CD4-positive, alpha-beta T cell treated with Interleukin-2 at 100 ng/mL for 4 hours (primary cell): ENCODE measurements around the gene CFAP92.
A peak's percentile ranks its signal among the peaks of the same experiment; 100 is the strongest.

ENCODE experiments used
- DNase-seq: peaks from one replicate; pipeline ENCODE4 v3.0.0-alpha.2; 2020; ENCODE audit warnings: low spot score

CFAP92 gene

DNA sequence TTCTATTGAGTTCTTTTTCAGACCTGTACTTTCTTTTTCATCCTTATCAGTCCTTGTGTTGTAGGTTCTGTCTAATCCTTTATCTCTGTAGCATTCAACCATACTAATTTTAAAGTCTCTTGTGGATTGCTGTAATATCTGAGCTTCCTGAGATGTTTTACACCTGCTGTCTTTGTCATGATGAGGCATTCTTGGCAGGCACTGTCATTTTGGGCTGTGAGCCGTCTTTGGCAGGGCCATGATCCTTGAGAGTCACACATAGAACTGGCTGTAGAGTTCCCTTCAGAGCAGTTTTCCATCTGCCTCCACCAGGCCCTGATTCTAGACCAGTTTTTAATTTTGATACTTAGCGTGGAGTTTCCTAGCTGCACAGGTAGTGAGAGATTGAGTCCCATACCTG, 13.9 kb upstream of the CFAP92 start:
- DNase-seq = no peak

DNA sequence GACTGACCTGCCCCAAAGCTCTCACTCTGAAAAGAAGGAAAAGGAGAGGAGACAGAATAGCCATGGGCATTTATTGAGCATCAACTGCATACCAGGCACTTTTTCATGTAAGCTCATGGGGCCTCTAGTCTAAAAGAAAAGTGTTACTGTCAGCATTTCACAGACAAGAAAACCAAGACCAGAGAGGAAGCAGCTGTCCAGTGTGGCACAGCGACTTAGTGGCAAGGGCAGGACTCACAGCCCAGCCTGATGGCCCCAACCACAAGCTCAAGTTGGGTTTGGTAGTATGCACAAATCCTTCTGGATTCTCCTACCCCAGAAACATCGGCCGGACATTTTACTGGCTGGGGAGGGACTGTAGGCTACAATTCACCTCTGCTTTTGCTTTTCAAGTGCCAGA, 13.0 kb upstream of the CFAP92 start:
- DNase-seq = no peak

DNA sequence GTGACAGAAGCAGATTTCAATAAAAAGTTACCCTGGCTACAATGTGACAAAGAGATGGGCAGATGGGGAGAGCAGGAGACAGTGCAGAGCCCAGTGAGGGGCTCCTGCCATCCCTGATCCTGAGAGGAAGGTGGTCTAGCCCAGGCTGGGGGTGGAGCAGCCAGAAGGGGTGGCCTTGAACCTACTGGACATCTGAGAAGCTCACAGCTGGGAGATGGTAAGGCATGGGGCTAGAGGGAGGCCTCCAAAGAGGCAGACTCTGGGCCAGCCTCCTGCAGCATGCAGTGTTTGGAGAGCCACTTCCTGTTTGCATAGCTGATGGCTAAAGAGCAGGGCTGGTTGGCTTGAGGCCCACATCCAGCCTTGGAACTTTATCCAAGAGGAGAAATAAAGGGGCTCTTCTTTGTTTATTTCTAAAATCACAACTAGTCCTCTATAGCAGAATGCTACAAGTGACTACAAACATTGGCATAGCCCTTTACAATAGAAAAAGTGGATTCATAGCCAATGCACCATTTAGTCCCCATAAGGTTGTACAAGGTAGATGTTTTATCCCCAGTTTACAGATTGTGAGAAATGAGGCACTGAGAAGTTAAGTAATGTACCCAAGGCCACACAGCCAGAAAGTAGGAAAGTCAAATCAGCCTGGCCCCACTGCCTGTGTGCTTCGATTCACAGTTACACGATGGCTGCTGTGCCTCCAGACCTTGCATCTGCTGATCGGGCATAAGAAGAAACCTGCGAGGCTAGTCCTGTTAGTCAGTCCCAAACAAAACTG, 11.8 kb upstream of the CFAP92 start:
- DNase-seq = no peak

GRCh38 chr3:129004639-129005295, 10.9 kb upstream of the CFAP92 start:
- no peak for DNase-seq

DNA sequence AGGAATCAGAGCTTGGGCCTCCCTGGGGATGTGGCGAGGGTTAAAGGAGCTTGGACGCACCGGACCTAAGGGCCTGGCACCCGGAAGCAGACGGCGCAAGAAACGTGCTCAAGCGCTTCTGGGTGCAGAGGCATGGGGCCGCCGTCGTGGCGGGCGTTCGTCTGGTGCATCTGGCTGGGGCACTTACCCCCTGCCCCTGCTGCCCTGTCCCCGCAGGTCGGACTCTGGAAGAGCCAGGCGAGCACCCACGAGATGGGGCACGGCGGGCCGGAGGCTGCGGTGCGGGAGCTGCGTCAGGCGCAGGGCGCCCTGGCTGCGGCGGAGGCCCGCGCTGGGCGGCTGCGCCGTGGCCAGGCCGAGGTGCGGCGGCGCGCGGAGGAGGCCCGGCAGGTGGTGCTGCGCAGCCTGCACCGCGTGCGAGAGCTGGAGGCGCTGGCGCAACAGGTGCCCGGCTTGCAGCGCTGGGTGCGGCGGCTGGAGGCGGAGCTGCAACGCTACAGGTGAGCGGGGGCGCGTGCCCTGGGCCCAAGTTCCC, 9.8 kb upstream of the CFAP92 start:
- DNase-seq = peak; percentile 48

DNA sequence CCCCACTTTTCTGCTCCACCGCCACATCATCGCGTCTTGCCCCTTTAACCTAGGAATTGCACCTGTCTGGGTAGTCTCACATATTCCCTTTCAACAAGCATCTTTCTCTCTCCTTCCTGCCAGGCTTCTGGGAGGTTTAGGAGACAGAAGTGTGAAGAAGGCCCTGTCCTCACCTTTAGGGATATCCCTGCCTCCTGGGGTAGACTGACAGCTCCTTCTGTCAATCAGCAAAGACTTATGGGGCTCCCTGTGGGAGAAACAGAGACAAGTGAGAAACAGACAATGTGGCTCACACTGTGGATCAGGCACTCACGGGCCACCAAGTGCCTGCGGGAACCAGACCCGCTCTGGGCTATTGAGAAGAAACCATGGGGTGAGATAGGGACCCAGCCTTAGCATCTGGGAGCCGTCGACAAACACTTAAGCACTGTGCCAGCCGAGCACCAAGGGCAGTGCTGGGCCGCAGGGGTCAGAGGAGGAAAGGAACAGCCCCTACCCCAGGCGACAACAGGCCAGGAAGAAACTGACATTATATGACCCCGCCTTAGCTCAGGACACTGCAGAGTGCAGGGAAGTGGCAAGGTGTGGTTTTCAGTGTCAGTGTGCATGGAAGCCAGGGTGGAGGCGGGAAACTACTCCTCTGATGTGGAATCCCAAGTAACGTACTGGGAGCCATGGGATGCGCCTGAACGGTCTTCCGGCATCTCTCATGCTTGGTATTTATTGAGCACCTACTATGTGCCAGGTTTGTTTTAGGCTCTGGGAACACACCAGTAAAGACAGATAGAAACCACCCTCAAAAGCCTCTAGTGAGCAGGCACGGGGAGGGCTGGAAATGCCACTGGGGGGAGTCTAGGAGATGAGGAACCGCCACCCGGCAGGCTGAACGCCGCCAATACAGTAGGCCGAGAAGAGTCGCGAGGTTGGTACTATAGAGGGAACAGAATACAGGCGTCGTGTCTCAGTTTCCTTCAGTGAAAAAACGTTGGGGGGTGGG, 9.0 kb upstream of the CFAP92 start:
- no peak for DNase-seq

DNA sequence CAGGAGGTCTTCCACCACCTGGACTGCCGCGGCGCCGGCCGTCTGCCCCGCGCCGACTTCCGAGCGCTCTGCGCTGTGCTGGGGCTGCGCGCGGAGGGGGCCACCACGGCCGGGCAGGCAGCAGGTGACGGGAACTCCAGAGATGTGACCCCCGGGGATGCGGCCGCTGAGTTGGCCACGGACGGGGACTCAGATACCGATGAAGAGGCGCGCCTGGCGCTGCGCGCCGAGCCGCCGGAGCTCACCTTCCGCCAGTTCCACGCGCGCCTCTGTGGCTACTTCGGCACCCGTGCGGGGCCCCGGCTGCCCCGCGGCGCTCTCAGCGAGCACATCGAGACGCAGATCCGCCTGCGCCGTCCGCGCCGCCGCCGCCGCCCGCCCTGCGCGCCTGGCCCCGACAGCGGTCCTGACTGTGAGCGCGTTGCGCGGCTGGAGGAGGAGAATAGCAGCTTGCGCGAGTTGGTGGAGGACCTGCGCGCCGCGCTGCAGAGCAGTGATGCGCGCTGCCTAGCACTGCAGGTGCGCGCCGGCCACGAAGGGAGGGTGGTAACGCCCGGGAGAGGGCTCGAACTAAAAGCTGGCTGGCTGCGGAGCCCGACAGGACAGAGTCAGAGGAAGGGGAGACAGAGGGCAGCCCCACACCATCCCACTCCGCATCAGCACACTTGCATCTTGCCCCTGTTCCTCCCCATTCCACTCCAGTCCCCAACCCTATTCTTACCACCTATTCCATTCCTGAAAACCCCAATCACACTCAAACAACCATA, 8.1 kb upstream of the CFAP92 start:
- no peak for DNase-seq

GRCh38 chr3:129001101-129001805, 7.4 kb upstream of the CFAP92 start, which contains the start of gene EFCC1:
Gene EFCC1, plus strand, starts transcription at chr3:129001304. Its CDS starts 325 bp downstream, at chr3:129001629.
- no peak for DNase-seq

GRCh38 chr3:129000742-129001100, 6.8 kb upstream of the CFAP92 start:
- no peak for DNase-seq

GRCh38 chr3:128999102-128999501, 5.2 kb upstream of the CFAP92 start:
- no peak for DNase-seq

DNA sequence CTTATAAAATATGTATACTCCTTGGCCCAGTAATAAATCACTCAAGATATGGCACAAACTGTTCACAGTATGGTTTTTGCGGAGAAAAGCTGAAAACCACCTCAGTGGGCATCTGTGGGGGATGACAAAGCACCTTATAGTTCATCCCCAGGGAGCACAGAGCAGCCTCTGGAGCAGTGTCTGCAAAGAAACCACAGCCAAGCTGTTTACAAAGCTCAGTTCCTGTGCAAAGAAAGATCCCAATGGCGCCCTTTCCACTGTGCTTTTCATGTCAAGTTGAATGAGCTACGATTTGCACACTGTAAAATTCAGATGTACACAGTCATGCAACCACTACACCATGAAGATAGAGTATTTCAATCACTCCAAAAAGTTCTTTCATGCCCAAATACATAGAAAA, 4.7 kb upstream of the CFAP92 start:
- DNase-seq = no peak

- no peak for DNase-seq
Measured at GRCh38 chr3:128997486-128998133, 3.7 kb upstream of the CFAP92 start.

GRCh38 chr3:128996726-128997125, 2.9 kb upstream of the CFAP92 start:
- DNase-seq = no peak

DNA sequence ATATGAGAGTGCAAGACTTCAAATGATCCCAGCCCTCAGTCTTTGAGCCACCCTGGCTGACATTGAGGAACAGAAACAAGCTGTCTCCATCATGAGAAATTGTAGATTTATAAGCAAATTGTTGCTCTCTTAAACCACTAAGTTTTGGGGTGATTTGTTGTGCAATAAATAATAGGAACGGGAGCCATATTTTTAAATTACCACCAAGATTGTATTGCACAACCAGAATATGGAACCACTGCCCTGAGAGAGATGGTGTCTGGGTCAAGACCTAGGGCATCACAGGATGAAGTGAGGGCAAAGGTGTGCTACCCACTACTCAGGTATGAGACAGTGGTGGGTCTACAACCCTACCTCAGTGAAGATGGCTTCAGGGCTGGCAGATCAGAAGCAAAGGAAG, 2.3 kb upstream of the CFAP92 start:
- DNase-seq = no peak

DNA sequence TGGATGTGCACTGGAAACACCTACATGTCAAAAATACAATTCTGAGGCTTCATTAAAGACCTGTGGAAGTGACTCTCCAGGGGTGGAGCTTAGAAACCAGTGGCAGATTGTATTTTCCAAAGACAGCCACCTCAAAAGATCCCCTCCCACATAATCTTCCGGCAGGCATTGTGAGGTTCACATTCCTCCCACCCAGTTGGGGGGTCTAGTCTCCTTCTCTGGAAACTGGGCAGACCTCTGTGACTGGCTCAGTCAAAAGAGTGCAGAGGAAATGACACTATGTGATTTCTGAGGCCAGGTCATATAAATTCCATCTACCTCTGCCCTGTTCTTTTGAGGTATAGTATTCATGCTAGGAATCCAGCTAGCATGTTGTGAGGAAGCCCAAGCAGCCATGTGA, 1.9 kb upstream of the CFAP92 start:
- DNase-seq = no peak

GRCh38 chr3:128994581-128995546, 988 bp upstream of the CFAP92 start:
- no peak for DNase-seq

- DNase-seq = no peak
Measured at GRCh38 chr3:128994173-128994512, 267 bp upstream of the CFAP92 start.

DNA sequence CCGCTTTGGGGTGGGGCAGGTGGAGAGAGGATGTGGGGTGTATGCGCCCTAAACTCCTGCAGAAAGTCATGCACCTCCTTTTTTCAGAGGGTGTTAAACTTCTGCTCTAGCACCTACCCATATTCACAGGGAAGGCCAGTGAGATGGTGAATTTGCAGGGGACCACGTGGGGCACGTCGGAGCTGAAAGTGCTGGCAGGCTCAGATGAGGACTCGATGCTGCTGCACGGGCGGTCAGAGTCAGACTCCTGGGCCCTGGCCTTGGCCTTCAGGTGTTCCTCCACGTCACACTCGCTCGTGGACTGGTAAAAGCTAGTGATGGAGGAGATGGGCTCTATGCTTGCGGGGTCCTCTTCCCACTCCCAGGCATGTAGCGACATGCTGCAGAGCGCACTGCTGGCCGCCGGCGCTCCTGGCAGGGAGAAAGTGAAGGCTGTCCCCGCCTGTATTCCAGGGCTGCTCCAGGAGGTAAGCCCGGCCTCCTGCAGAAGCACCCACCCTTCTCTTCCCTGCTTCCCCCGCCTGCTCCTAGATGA, 883 bp downstream of the CFAP92 start:
- DNase-seq = no peak

- DNase-seq = no peak
Measured at GRCh38 chr3:128991355-128991895, 2.5 kb downstream of the CFAP92 start.
